ENCODE data around the gene CBY2.
A peak's percentile ranks its signal among the peaks of the same experiment; 100 is the strongest.

The CBY2 gene

DNA sequence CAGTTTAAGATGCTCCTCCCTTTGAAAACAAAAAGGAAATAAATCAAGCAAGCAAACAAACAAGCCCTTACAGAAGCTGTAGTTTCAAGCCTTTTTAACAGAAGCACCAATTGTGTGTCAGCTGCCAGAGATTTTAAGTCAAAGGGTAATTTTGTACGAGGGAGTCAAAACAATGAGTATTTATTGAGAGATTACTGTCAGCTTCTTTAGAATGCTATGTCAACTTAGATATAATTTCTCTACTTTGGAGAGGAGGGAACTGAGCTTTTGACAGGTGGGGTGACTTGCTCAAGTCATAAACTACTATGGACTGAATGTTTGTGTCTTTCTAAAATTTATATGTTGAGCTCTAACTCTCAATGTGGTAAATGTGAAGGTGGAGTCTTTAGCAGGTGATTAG, 10.5 kb upstream of the CBY2 start:
- H3K9me3 ChIP-seq (ENCODE audit: low read depth, low read length) = no peaks in the 10 kb centered on the region
- H3K9ac ChIP-seq (ENCODE audit: insufficient read length) = no peak overlapping the region
- TF ChIP-seq FOXP2 (optimal IDR thresholded peaks at IDR 0.05; ENCODE audit: control extremely low read depth, extremely low read length, insufficient read depth) (no peak), POLR2AphosphoS5 (IDR thresholded peaks at IDR 0.05; ENCODE audit: borderline replicate concordance, low read depth, low read length) (no peak), EZH2 (IDR thresholded peaks at IDR 0.05) (no peak)
- H3K4me3 ChIP-seq = no peak overlapping the region
- H3K36me3 ChIP-seq (ENCODE audit: insufficient read depth, low read length) = no peaks in the 10 kb centered on the region
- H3K27ac ChIP-seq = no peak overlapping the region
- no peak for DNase-seq (ENCODE audit: low read depth, low spot score)

DNA sequence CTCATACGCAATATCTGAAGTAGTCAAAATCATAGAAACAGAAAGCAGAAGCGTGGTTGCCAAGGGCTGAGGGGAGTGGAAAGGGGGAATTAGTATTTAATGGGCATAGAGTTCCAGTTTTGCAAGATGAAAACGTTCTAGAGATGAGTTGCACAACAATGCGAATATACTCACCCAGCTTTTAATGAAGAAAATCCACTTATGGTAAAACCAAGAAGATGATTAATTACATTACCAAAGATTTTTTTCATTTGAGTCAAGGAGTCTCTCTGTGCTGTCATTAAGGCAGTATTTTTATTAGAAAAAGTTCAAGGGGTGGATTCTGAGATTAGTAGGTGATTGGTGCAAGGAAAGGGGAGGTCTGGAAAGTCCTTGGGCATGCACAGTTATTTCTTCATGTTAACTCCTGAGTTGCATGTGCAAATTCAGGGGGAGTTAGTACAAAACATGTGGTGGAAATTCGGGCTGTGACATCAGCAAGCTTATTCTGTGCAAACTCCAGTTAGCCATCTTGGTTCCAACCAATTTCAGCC, 6.9 kb upstream of the CBY2 start:
- no peak for DNase-seq (ENCODE audit: low read depth, low spot score)
- Histone ChIP-seq H3K9ac (ENCODE audit: insufficient read length) (no peak overlapping the region), H3K27ac (peak overlapping the region; percentile 65), H3K9me3 (ENCODE audit: low read depth, low read length) (no peaks in the 10 kb centered on the region), H3K4me3 (no peak overlapping the region), H3K36me3 (ENCODE audit: insufficient read depth, low read length) (no peaks in the 10 kb centered on the region)
- TF ChIP-seq EZH2 (IDR thresholded peaks at IDR 0.05) = no peak
- no peak for TF ChIP-seq FOXP2 (optimal IDR thresholded peaks at IDR 0.05; ENCODE audit: control extremely low read depth, extremely low read length, insufficient read depth)
- TF ChIP-seq POLR2AphosphoS5 (IDR thresholded peaks at IDR 0.05; ENCODE audit: borderline replicate concordance, low read depth, low read length) = no peak

DNA sequence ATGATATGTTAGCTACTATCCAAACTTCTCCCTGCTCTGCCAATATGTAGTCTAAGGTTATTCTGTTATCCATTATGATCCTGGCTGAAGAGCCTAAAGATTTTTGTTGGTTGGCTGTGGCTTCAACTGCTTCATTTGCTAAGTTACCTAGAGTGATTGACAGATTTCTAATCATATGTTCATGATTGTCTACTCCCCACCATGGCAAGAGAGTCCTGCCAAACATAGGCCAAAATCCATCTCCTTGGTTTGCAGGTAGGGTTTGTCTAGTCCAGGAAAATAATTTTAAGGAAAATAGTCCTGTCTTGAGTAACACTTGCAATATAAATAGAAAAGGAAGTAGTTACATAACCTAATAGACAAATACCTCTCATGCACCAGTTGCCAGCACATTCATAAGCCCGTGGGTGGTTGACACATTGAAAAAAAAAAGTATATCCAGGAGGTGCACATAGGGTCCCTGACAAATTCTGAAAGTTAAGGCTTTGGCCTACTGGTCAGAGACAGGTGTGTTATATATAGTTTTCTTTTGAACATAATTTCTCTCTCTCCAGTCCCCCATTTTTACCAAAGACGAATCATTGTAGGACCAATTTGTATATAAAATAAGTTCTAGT, 5.4 kb upstream of the CBY2 start:
- no peak for TF ChIP-seq POLR2AphosphoS5 (IDR thresholded peaks at IDR 0.05; ENCODE audit: borderline replicate concordance, low read depth, low read length)
- TF ChIP-seq FOXP2 (optimal IDR thresholded peaks at IDR 0.05; ENCODE audit: control extremely low read depth, extremely low read length, insufficient read depth) = no peak
- TF ChIP-seq EZH2 (IDR thresholded peaks at IDR 0.05) = no peak
- Histone ChIP-seq H3K27ac (no peak overlapping the region), H3K9ac (ENCODE audit: insufficient read length) (no peak overlapping the region), H3K36me3 (ENCODE audit: insufficient read depth, low read length) (no peaks in the 10 kb centered on the region), H3K9me3 (ENCODE audit: low read depth, low read length) (no peaks in the 10 kb centered on the region), H3K4me3 (no peak overlapping the region)
- DNase-seq (ENCODE audit: low read depth, low spot score) = no peak

DNA sequence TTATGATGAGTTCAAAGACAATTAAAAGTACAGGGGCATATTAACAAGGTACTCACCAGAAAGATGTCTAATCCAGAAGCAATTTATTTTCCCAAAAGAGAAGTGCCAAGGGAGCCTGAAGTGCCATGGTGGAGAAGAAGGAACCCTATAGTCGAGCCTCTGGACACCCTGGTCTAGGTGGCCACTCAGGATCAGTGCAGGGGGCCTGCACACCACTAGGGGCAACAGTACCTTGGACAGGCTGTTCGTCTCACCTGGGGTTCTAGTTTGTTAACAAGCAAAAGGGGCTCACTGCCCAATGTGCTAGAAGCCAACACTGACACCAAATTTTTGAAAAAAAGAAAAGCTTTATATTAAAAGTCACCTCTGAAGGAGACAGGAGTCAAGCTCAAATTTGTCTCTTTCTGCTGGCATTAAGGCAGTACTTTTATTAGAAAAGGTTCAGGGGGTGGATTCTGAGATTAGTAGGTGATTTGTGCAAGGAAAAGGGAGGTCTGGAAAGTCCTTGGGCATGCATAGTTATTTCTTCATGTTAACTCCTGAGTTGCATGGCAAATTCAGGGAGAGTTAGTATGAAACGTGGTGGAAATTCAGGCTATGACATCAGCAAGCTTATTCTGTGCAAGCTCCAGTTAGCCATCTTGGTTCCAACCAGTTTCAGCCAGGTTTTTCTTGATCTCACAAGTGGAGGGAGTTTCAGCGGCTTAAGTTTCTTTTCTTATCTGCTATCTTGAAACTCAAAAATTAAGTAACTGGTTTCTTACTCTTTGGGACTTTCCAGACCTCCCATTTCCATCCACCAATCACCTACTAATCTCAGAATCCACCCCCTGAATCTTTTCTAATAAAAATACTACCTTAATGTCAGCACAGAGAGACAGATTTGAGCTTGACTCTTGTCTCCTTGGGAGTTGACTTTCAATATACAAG, 884 bp upstream of the CBY2 start:
- no peak for DNase-seq (ENCODE audit: low read depth, low spot score)
- Histone ChIP-seq H3K9ac (ENCODE audit: insufficient read length) (no peak overlapping the region), H3K27ac (no peak overlapping the region), H3K9me3 (ENCODE audit: low read depth, low read length) (no peaks in the 10 kb centered on the region), H3K4me3 (no peak overlapping the region), H3K36me3 (ENCODE audit: insufficient read depth, low read length) (no peaks in the 10 kb centered on the region)
- TF ChIP-seq EZH2 (IDR thresholded peaks at IDR 0.05) (no peak), POLR2AphosphoS5 (IDR thresholded peaks at IDR 0.05; ENCODE audit: borderline replicate concordance, low read depth, low read length) (no peak), FOXP2 (optimal IDR thresholded peaks at IDR 0.05; ENCODE audit: control extremely low read depth, extremely low read length, insufficient read depth) (no peak)

DNA sequence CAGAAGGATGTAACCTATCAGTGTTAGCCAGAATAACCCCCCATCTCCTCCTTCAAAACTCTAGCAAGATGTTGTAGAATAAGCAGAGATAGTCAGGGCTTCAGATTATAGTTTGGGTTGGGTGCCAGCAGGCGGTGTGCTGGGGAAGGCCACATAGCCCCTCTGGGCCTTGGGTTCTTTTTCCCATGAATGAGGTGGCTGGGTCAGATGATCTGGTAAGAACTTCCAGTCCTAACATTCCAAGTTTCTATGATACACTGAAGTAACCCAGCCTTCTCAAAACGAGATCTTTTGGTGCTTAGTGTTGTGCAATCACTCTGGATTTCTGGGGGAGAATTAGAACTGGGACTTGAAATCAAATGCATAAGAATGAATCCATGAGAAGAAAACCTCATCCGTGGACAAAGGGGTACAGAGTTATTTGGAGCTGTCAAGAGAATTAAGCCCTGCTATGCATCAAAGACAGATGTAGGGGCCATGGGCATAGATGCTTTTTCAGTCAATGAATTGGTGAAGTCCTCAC, 810 bp downstream of the CBY2 start:
- no peak overlapping the region for H3K4me3 ChIP-seq
- TF ChIP-seq EZH2 (IDR thresholded peaks at IDR 0.05) (no peak), POLR2AphosphoS5 (IDR thresholded peaks at IDR 0.05; ENCODE audit: borderline replicate concordance, low read depth, low read length) (no peak), FOXP2 (optimal IDR thresholded peaks at IDR 0.05; ENCODE audit: control extremely low read depth, extremely low read length, insufficient read depth) (no peak)
- H3K9ac ChIP-seq (ENCODE audit: insufficient read length) = no peak overlapping the region
- no peaks in the 10 kb centered on the region for H3K36me3 ChIP-seq (ENCODE audit: insufficient read depth, low read length)
- H3K27ac ChIP-seq = no peak overlapping the region
- no peaks in the 10 kb centered on the region for H3K9me3 ChIP-seq (ENCODE audit: low read depth, low read length)
- no peak for DNase-seq (ENCODE audit: low read depth, low spot score)

DNA sequence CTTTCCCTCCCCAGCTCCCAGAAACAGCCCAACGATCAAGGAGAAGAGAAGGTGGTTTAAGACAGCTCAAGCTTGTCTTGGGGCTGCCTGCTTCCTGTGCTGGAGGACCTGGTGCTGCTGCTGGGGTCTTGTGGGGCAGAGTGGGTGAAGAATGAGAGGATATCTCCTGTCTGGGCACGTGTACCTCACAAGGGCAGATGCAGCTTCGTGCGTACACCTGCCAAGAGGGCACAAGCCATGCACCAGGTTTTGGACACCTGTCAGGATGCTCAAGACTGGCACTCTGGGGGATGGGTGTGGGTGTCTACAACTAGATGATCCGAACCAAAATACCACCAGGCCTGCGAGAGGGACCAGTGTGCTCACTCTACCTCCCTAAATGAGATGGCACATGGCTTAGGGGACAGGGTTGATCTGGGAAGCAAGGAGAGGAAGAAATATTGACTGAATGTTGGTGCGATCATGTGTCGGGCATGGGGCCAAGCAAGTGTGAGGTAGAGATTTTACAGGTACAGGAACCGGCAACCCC, 2.2 kb downstream of the CBY2 start:
- no peak for DNase-seq (ENCODE audit: low read depth, low spot score)
- Histone ChIP-seq H3K9me3 (ENCODE audit: low read depth, low read length) (no peaks in the 10 kb centered on the region), H3K36me3 (ENCODE audit: insufficient read depth, low read length) (no peaks in the 10 kb centered on the region), H3K9ac (ENCODE audit: insufficient read length) (no peak overlapping the region), H3K4me3 (no peak overlapping the region), H3K27ac (no peak overlapping the region)
- no peak for TF ChIP-seq POLR2AphosphoS5 (IDR thresholded peaks at IDR 0.05; ENCODE audit: borderline replicate concordance, low read depth, low read length)

DNA sequence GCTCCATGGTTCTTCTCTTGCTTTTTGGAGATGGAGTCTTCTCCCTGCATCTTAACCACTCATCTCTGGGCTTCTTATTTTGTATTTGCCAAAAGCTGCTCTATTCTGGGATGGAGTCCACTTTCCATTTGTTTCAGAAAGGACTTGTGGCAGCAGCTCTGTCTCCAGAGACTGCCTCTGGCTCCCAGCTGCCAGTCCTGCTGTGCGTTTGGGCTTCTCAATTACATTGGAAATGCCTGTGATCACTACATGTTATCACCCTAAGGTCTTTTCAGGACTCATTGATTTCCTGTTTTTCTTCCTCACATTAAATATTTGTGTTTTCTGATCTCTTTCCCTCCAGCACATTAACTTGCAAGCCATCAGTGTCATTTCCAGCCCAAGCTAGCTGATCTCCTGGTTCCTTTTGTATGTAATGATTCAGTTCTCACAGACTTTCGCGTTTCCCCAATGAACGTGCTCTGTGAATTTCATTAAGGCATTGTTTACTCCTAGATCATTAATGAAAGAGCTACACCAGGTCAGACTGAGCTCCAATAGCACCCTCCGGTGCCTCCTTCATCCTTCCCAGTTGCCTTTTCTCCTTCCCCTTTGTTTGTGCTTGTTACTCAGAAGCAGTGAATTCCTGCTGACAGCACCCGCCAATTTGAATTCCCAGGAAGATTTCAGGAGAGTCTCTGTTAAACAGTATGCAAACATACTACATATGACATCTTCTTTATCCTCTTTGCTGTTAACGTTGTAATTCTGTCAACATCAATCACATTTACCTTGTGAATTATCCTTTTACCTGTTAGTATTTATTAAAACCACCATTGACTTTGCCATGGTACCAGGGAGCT, 3.0 kb downstream of the CBY2 start:
- no peak overlapping the region for H3K4me3 ChIP-seq
- H3K9me3 ChIP-seq (ENCODE audit: low read depth, low read length) = no peaks in the 10 kb centered on the region

More for the DNA sequence above, 3.0 kb downstream of the CBY2 start:
- H3K9ac ChIP-seq (ENCODE audit: insufficient read length) = no peak overlapping the region
- H3K27ac ChIP-seq = no peak overlapping the region
- TF ChIP-seq POLR2AphosphoS5 (IDR thresholded peaks at IDR 0.05; ENCODE audit: borderline replicate concordance, low read depth, low read length) = no peak
- no peak for TF ChIP-seq FOXP2 (optimal IDR thresholded peaks at IDR 0.05; ENCODE audit: control extremely low read depth, extremely low read length, insufficient read depth)
- TF ChIP-seq EZH2 (IDR thresholded peaks at IDR 0.05) = no peak
- DNase-seq (ENCODE audit: low read depth, low spot score) = no peak
- no peaks in the 10 kb centered on the region for H3K36me3 ChIP-seq (ENCODE audit: insufficient read depth, low read length)

Measured in SK-N-MC (cell line).